ENCODE data around the gene PICK1.

DNA sequence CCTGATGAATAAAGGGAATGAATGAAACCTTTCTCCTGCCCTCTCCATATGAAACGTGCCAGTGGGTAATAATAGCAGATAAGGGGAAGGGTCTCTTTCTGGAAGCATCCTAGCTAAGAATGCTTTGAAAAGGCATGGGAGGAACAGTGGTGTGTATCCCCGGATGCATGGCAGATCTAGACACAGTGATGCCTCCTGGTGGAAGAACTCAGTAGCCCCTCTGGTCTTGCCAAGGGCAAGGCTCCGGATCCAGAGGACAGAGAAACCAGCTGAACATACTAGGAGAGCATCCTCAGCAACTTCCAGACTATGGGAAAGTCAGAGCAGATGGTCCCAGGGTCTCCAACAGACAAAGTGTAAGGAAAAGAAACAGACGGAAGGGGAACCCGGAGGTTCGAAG is 46.9 kb downstream of the PICK1 start:
- TF ChIP-seq, protein P1, sequence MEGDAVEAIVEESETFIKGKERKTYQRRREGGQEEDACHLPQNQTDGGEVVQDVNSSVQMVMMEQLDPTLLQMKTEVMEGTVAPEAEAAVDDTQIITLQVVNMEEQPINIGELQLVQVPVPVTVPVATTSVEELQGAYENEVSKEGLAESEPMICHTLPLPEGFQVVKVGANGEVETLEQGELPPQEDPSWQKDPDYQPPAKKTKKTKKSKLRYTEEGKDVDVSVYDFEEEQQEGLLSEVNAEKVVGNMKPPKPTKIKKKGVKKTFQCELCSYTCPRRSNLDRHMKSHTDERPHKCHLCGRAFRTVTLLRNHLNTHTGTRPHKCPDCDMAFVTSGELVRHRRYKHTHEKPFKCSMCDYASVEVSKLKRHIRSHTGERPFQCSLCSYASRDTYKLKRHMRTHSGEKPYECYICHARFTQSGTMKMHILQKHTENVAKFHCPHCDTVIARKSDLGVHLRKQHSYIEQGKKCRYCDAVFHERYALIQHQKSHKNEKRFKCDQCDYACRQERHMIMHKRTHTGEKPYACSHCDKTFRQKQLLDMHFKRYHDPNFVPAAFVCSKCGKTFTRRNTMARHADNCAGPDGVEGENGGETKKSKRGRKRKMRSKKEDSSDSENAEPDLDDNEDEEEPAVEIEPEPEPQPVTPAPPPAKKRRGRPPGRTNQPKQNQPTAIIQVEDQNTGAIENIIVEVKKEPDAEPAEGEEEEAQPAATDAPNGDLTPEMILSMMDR (IDR thresholded peaks at IDR 0.05) = peak in 2 of 6 experiments; percentile 28 to 36
- TF ChIP-seq POLR2A (IDR thresholded peaks at IDR 0.05) (no peak), POLR2AphosphoS5 (IDR thresholded peaks at IDR 0.05) (no peak), EP300 (IDR thresholded peaks at IDR 0.05) (no peak)
